ENCODE data around the gene LRRC71. TPM values are rescaled to one million over a fixed set of nuclear protein-coding genes. Genes with fewer than 3 reads are reported as not detected.

LRRC71 gene
- total RNA-seq, 1 experiment from 2014 or later: 0.14 TPM

DNA sequence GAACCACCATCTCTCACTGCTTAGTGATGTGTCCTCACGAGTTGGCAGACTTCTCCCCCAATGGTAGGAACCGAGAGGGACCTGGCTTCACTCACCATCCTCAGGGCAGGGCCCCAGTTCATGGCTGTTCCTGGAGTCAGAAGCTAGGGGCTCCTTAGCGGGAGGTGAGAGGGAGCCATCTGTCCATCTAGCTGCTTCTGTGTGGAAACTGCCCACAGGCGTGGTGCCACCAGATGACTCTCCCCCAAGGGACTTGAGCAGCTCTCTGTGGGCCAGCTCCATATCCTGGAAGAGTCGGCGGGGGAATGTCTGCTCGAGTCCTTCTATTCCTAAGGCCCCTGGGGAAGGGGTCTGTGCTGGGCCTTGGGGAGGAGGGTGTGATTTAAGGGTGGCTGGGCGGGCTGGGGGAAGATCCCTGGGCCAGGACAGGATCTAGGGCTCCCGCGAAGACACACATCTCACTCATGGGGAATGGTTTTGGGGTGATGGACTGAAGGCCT, 16.3 kb downstream of the LRRC71 start:
- in situ Hi-C loops (cut with HindIII; ENCODE audit: low pct_unique_long_range_greater_than_20kb, low sequenced_read_pairs): no loop called here
- DNase-seq (ENCODE audit: low read depth): no peak

DNA sequence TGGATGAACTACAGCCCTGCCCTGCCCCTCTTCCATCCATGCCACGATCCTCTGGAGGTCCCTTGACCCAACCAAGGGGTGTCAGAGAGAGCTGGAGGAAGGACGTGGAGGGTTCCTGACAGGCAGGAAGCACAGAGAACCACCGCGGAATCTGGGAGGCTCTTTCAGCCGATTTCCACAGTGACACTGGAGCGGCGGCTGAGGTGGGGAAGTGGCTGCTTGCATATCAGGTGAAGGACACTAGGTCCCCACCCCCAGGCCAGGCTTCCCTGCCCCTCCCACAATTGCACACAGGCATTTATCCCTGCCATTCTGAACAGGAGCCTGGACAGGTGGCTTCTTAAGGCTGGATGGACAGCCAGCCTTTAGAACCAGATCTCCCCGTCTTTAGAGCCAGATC, 17.5 kb downstream of the LRRC71 start:
- in situ Hi-C loops (cut with HindIII; ENCODE audit: low pct_unique_long_range_greater_than_20kb, low sequenced_read_pairs): no loop called here
- DNase-seq (ENCODE audit: low read depth): no peak

GRCh38 chr1:156938813-156939212, 18.4 kb downstream of the LRRC71 start:
- DNase-seq (ENCODE audit: low read depth): no peak
- in situ Hi-C loops (cut with HindIII; ENCODE audit: low pct_unique_long_range_greater_than_20kb, low sequenced_read_pairs): no loop called here

- in situ Hi-C loops (cut with HindIII; ENCODE audit: low pct_unique_long_range_greater_than_20kb, low sequenced_read_pairs): no loop called here
- DNase-seq (ENCODE audit: low read depth): no peak
Measured at GRCh38 chr1:156939786-156940334, 19.4 kb downstream of the LRRC71 start.

GRCh38 chr1:156941675-156942074, 21.2 kb downstream of the LRRC71 start:
- in situ Hi-C loops (cut with HindIII; ENCODE audit: low pct_unique_long_range_greater_than_20kb, low sequenced_read_pairs): no loop called here
- no peak for DNase-seq (ENCODE audit: low read depth)

DNA sequence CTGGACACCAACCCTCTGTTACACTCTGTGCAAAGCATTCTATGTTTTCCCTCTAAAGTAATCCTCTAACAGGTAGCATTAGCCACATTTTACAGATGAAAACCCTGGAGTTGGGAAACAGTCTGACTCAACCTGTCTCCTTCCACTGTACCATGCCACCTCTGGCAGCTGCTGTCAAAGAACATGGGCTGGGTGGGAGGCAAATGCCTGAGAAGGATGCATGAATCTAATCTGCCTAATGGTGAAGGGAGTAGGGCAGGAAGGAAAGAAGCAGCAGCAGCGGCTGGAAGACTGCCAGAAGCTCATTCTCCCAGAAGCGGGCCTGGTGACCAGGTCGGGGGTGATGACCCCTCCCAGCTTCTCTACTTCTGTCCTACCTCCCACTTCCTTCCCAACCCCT, 21.7 kb downstream of the LRRC71 start:
- in situ Hi-C loops (cut with HindIII; ENCODE audit: low pct_unique_long_range_greater_than_20kb, low sequenced_read_pairs): no loop called here
- DNase-seq (ENCODE audit: low read depth): no peak

GRCh38 chr1:156942576-156942975, 22.1 kb downstream of the LRRC71 start:
- in situ Hi-C loops (cut with HindIII; ENCODE audit: low pct_unique_long_range_greater_than_20kb, low sequenced_read_pairs): no loop called here
- no peak for DNase-seq (ENCODE audit: low read depth)

- no peak for DNase-seq (ENCODE audit: low read depth)
- in situ Hi-C loops (cut with HindIII; ENCODE audit: low pct_unique_long_range_greater_than_20kb, low sequenced_read_pairs): no loop called here
Measured at GRCh38 chr1:156943756-156944155, 23.3 kb downstream of the LRRC71 start.

DNA sequence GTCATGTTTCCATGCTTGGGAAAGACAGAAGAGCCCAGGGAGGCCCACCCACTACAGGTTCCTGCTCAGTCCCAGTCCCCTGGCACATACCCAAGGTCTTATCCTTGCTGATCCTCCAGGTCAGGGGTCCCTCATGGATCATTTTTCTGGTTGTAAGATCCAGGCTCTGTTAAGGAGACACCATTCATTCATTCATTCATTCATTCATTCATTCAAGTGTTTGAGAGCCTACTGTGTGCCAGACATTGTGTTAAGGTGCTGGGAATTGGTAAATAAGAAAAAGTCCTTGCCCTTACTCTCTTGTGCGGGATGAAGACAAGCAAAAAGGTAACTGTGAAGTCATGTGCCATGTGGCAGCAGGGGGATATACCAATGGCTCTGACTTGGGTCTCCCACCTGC, 23.8 kb downstream of the LRRC71 start:
- DNase-seq (ENCODE audit: low read depth): no peak
- in situ Hi-C loops (cut with HindIII; ENCODE audit: low pct_unique_long_range_greater_than_20kb, low sequenced_read_pairs): no loop called here

DNA sequence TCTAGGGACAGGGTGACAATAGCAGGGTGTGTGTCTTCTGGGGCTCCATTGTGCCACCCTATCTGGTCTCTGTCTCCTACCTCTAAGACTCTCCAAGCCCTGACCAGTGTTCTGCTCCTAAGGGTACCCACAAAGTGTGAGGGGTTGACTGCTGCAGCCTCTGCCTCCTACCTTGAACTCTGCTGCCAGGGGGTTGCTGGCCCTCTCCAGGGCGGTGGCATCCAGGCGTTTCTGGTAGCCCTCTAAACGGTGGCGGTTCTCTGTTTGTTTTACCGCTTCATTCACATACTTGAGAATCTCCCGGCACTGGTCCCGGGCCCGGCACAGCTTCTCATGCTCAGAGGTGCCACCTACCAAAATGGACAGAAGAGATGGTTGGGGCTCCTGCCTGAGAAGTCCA, 24.4 kb downstream of the LRRC71 start:
- in situ Hi-C loops (cut with HindIII; ENCODE audit: low pct_unique_long_range_greater_than_20kb, low sequenced_read_pairs): no loop called here
- no peak for DNase-seq (ENCODE audit: low read depth)

DNA sequence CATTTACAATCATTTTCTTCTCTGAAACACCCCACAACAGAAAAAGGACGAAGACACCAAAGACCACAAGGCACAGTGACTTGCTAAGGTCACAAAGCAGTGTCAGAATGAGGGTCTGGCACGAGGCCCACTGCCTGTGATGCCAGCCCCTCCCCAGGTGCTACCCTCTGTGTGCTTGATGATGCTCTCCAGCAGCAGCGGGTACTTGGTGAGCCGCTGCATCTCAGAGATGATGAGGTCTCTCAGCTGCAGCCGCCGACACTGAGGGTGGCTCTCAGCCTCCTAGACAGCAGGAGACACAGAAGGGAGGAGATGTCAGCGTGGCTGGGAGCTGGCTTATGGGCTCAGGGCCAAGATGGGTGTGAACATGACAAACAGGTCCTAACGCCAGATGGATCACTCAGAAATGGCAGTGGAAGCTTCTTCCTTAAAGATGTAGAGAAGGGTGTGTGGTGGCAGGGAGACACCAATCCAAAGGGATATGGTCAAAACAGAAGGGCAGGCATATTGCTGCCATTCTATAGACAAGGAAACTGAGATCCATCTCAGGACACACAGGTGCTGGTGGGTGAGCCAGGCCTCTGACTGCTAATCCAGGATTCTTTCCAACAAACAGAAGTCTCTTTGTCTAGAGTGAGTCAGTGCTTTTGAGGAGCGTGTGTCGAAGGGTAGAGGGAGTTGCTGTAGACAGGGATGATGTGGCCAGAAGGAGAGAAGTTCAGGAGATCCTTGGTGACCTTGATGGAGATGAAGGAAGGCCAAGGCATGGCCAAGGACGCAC, 25.6 kb downstream of the LRRC71 start:
- no peak for DNase-seq (ENCODE audit: low read depth)
- in situ Hi-C loops (cut with HindIII; ENCODE audit: low pct_unique_long_range_greater_than_20kb, low sequenced_read_pairs): no loop called here

DNA sequence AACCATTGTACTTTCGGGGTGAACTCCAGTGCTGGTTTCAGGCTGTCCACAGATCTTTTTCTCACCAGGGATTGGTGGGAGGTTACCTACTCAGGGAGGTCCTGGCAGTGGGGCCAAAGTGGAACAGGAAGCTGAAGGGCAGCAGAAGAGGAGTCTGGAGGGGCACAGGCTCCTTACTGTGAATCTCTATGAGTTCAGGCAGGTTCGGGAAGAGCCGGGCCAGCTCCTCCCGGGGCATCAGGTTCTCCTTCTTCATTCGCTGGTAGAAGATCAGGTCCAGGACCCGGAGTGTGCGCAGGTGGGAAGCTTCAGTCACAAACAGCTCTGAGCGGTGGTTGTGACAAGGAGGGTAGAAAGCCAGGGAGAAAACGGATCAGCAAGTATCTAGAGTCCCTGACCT, 26.7 kb downstream of the LRRC71 start:
- DNase-seq (ENCODE audit: low read depth): no peak
- in situ Hi-C loops (cut with HindIII; ENCODE audit: low pct_unique_long_range_greater_than_20kb, low sequenced_read_pairs): no loop called here

- DNase-seq (ENCODE audit: low read depth): no peak
- in situ Hi-C loops (cut with HindIII; ENCODE audit: low pct_unique_long_range_greater_than_20kb, low sequenced_read_pairs): no loop called here
Measured at GRCh38 chr1:156947818-156948525, 27.5 kb downstream of the LRRC71 start.

- no peak for DNase-seq (ENCODE audit: low read depth)
- in situ Hi-C loops (cut with HindIII; ENCODE audit: low pct_unique_long_range_greater_than_20kb, low sequenced_read_pairs): no loop called here
Measured at GRCh38 chr1:156948708-156949107, 28.3 kb downstream of the LRRC71 start.

DNA sequence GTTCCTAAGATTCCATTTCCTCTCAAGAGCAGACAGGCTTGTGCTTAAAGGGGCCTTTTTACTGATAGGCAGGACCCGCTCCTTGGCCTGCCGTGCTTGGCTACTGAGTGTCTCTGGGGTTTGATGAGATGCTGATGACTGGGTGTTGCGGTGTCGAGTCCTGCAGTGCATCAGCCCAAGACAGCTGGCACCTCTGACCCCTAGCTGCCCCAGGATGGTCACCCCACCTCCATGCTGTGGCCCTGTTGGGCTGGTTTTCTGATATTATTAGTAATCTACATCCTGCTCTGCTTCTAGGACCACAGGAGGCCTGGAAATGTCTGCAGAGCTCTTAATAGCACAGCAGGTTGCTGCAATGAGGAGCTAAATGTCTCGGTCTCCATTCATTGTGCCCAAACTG, 28.7 kb downstream of the LRRC71 start:
- DNase-seq (ENCODE audit: low read depth): no peak
- in situ Hi-C loops (cut with HindIII; ENCODE audit: low pct_unique_long_range_greater_than_20kb, low sequenced_read_pairs): no loop called here

- DNase-seq (ENCODE audit: low read depth): no peak
- in situ Hi-C loops (cut with HindIII; ENCODE audit: low pct_unique_long_range_greater_than_20kb, low sequenced_read_pairs): no loop called here
Measured at GRCh38 chr1:156951371-156951770, 30.9 kb downstream of the LRRC71 start.

DNA sequence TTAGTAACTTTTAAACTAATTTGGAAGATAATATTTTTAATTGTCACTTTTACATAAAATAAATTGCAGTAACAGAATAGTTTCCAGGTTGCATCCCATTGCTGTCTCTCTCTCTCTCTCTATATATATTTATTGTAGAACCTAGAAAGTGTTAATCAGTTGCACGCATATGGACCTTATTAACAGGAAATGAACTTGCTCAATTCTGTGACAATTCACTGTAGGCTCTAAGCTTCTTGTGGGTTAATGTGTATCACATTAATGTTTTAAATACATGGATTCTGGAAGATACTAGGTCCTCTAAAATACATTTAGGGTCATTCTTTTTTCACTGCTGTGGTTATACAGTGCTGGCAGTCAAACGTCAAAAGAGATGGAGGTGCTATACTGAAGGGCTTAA, 33.1 kb downstream of the LRRC71 start:
- in situ Hi-C loops (cut with HindIII; ENCODE audit: low pct_unique_long_range_greater_than_20kb, low sequenced_read_pairs): no loop called here
- no peak for DNase-seq (ENCODE audit: low read depth)

DNA sequence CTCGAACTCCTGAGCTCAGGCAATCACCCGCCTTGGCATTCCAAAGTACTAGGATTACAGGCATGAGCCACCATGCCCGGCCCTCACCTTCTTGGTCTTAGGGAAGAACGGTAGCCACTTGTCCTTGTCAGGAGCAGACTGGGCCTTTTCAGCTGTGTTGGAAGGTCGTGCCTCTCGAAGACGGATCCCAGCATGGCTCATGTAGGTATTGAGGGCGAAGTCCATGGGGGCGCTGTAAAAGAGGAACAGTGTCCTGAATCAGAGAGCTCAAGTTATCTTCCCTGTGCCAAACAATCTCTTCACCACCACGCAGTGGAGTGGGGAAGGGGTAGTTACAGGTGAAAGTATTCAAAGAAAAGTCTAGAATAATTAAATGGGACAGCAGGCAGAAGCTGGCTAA, 35.9 kb downstream of the LRRC71 start:
- DNase-seq (ENCODE audit: low read depth): no peak
- in situ Hi-C loops (cut with HindIII; ENCODE audit: low pct_unique_long_range_greater_than_20kb, low sequenced_read_pairs): no loop called here

- in situ Hi-C loops (cut with HindIII; ENCODE audit: low pct_unique_long_range_greater_than_20kb, low sequenced_read_pairs): no loop called here
- DNase-seq (ENCODE audit: low read depth): no peak
Measured at GRCh38 chr1:156957634-156958033, 37.2 kb downstream of the LRRC71 start.

All from Caki2 (cell line).